ENCODE data around the gene URI1. TPM values are rescaled to one million over a fixed set of nuclear protein-coding genes. Genes with fewer than 3 reads are reported as not detected.
"Not testable (repeated sequence)": the region's sequence is repeated elsewhere in the genome, so short reads cannot be mapped to it uniquely, and the experiment has no call there.

The URI1 gene
- total RNA-seq, 1 donor from 2014 or later: 43.7 TPM

DNA sequence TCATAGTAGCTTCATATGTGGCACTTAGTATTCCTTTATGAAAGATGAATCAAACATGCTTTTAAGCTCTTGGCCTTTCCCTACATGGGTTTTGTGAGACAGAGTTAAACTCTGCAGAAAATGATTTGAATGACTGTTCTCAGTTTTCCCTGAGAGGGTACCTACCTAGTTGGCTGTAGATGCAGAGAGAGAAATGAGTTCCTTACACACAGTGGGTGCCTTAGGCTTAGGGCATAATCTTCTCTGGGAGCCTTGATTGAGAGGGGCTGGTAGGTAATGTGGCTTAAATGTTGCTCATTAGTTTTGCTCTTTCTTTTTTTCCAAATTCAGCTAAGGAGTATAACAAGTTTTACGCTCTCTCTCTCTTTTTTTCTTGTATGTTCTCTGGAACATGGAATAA lies 3.0 kb downstream of the URI1 start:
- no peak overlapping the region for H3K27ac Mint-ChIP-seq (ENCODE audit: unreplicated experiment)

GRCh38 chr19:29945433-29945832 lies 3.4 kb downstream of the URI1 start:
- peaks cover 7% of the 10 kb centered on the region for H3K9me3 Mint-ChIP-seq (ENCODE audit: unreplicated experiment)
- no peak for DNase-seq
- H3K27ac Mint-ChIP-seq (ENCODE audit: unreplicated experiment): no peak overlapping the region
- peaks cover 10% of the 10 kb centered on the region for H3K4me1 Mint-ChIP-seq (ENCODE audit: low read depth, unreplicated experiment)
- H3K36me3 Mint-ChIP-seq (ENCODE audit: unreplicated experiment): peaks cover 3% of the 10 kb centered on the region
- peaks cover 3% of the 10 kb centered on the region for H3K27me3 Mint-ChIP-seq (ENCODE audit: unreplicated experiment)
- H3K4me3 Mint-ChIP-seq (ENCODE audit: unreplicated experiment): no peak overlapping the region
- TF ChIP-seq, protein P1, sequence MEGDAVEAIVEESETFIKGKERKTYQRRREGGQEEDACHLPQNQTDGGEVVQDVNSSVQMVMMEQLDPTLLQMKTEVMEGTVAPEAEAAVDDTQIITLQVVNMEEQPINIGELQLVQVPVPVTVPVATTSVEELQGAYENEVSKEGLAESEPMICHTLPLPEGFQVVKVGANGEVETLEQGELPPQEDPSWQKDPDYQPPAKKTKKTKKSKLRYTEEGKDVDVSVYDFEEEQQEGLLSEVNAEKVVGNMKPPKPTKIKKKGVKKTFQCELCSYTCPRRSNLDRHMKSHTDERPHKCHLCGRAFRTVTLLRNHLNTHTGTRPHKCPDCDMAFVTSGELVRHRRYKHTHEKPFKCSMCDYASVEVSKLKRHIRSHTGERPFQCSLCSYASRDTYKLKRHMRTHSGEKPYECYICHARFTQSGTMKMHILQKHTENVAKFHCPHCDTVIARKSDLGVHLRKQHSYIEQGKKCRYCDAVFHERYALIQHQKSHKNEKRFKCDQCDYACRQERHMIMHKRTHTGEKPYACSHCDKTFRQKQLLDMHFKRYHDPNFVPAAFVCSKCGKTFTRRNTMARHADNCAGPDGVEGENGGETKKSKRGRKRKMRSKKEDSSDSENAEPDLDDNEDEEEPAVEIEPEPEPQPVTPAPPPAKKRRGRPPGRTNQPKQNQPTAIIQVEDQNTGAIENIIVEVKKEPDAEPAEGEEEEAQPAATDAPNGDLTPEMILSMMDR (IDR thresholded peaks at IDR 0.05; ENCODE audit: partially characterized antibody, unreplicated experiment): no peak

More for the DNA sequence above, 3.0 kb downstream of the URI1 start:
- Mint-ChIP-seq H3K27me3 (ENCODE audit: unreplicated experiment) (peaks cover 3% of the 10 kb centered on the region), H3K4me1 (ENCODE audit: low read depth, unreplicated experiment) (peaks cover 10% of the 10 kb centered on the region), H3K4me3 (ENCODE audit: unreplicated experiment) (no peak overlapping the region), H3K36me3 (ENCODE audit: unreplicated experiment) (no peaks in the 10 kb centered on the region), H3K9me3 (ENCODE audit: unreplicated experiment) (peaks cover 7% of the 10 kb centered on the region)
- TF ChIP-seq, protein P1 (IDR thresholded peaks at IDR 0.05; ENCODE audit: partially characterized antibody, unreplicated experiment): no peak
- DNase-seq: no peak

GRCh38 chr19:29946645-29947044 lies 4.6 kb downstream of the URI1 start:
- peaks cover 3% of the 10 kb centered on the region for H3K27me3 Mint-ChIP-seq (ENCODE audit: unreplicated experiment)
- TF ChIP-seq, protein P1 (IDR thresholded peaks at IDR 0.05; ENCODE audit: partially characterized antibody, unreplicated experiment): no peak
- peaks cover 10% of the 10 kb centered on the region for H3K4me1 Mint-ChIP-seq (ENCODE audit: low read depth, unreplicated experiment)
- H3K9me3 Mint-ChIP-seq (ENCODE audit: unreplicated experiment): peaks cover 6% of the 10 kb centered on the region
- no peak overlapping the region for H3K4me3 Mint-ChIP-seq (ENCODE audit: unreplicated experiment)
- peaks cover 6% of the 10 kb centered on the region for H3K36me3 Mint-ChIP-seq (ENCODE audit: unreplicated experiment)
- H3K27ac Mint-ChIP-seq (ENCODE audit: unreplicated experiment): peak overlapping the region; percentile 7
- DNase-seq: no peak

GRCh38 chr19:29947871-29948270 lies 5.8 kb downstream of the URI1 start:
- Mint-ChIP-seq H3K9me3 (ENCODE audit: unreplicated experiment) (peaks cover 3% of the 10 kb centered on the region), H3K27ac (ENCODE audit: unreplicated experiment) (no peak overlapping the region), H3K27me3 (ENCODE audit: unreplicated experiment) (peaks cover 3% of the 10 kb centered on the region), H3K4me3 (ENCODE audit: unreplicated experiment) (no peak overlapping the region), H3K36me3 (ENCODE audit: unreplicated experiment) (peaks cover 6% of the 10 kb centered on the region), H3K4me1 (ENCODE audit: low read depth, unreplicated experiment) (peaks cover 10% of the 10 kb centered on the region)
- TF ChIP-seq, protein P1 (IDR thresholded peaks at IDR 0.05; ENCODE audit: partially characterized antibody, unreplicated experiment): no peak
- no peak for DNase-seq

- H3K4me1 Mint-ChIP-seq (ENCODE audit: low read depth, unreplicated experiment); H3K9me3 Mint-ChIP-seq (ENCODE audit: unreplicated experiment); H3K27me3 Mint-ChIP-seq (ENCODE audit: unreplicated experiment); H3K4me3 Mint-ChIP-seq (ENCODE audit: unreplicated experiment); H3K36me3 Mint-ChIP-seq (ENCODE audit: unreplicated experiment): not testable (repeated sequence)
- DNase-seq: peak; percentile 28
- H3K27ac Mint-ChIP-seq (ENCODE audit: unreplicated experiment): peak overlapping the region; percentile 18
Measured at GRCh38 chr19:29948759-29949470, 6.9 kb downstream of the URI1 start.
